Measurements from ENCODE around the gene B4GALT6. TPM values are rescaled to one million over a fixed set of nuclear protein-coding genes. Genes with fewer than 3 reads are reported as not detected.
A peak's percentile ranks its signal among the peaks of the same experiment; 100 is the strongest.

B4GALT6 gene
- total and polyA plus RNA-seq, 2 of the 13 experiments (the other 11 are each of a cell fraction or from before 2014, with no cell fraction given): 1.9 to 3.3 TPM

DNA sequence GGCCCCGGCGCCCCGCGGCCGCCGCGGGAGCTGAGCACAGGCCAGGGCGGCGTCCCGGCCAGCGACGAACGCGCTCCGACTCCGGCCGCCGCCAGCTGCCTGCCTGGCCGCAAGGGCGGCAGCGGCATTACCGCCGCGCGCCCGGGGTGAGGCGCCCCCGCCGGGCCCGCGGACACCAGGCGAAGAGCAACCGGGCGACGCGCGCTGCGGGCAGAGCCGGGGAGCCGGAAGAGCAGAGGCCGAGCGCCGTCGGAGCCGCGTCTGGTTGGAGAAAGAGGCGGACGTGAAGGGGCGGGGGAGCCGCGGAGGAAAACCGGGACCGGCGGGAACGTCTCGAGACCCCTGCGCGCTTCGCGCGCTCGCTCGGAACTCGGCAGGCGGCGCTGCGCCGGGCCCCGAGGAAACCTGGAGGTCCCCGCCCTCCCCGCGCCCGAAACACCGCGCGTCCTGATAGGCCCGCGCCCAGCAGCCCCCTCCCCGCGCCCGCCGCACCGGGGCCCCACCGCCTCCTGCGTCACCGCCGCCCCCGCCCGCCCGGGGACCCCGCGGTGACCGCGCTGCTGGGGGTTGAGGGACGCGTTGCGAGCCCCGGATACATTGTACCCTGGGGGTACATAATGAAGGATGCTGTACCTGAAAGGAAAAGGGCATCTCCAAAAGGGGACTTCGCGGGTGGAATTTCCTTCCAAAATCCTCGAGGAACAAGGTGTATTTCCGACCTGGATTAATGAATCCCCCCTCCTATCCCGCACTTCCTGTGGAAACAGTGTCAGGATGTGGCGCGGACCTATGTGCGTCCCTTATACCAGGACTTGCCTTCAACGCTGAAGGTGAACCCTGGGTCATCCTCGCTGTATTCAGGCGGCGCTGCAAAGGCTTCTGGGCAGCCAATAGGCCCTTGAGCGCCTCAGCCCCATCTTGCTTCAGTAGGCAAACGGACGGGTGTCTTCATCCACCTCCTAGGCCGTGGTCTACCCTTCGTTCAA lies 1.0 kb upstream of the B4GALT6 start (continued):
- TF ChIP-seq CEBPB (IDR thresholded peaks at IDR 0.05; ENCODE audit: borderline replicate concordance, low read depth, low read length) (no peak), NR1H2 (CRISPR knock-in tag; IDR thresholded peaks at IDR 0.05; ENCODE audit: borderline replicate concordance, low read depth) (no peak), ZNF501 (CRISPR knock-in tag; IDR thresholded peaks at IDR 0.05) (0 out of 2 replicates have a peak, but pooled peaks have one; percentile 58), ZNF781 (CRISPR knock-in tag; IDR thresholded peaks at IDR 0.05; ENCODE audit: borderline replicate concordance, not compliant biosample characterization) (no peak), PHF8 (CRISPR knock-in tag; IDR thresholded peaks at IDR 0.05) (peak; percentile 63; the same call in 1 of the 2 replicates), YEATS4 (CRISPR knock-in tag; IDR thresholded peaks at IDR 0.05; ENCODE audit: borderline replicate concordance) (peak; percentile 60; the same call in 1 of the 2 replicates), ZNF331 (CRISPR knock-in tag; IDR thresholded peaks at IDR 0.05) (no peak), ZNF3 (CRISPR knock-in tag; IDR thresholded peaks at IDR 0.05) (no peak), ZNF75D (CRISPR knock-in tag; IDR thresholded peaks at IDR 0.05; ENCODE audit: borderline replicate concordance) (no peak), FOXA1 (IDR thresholded peaks at IDR 0.05) (no peak), FOXA1 (CRISPR knock-in tag; IDR thresholded peaks at IDR 0.05) (no peak), SMAD9 (CRISPR knock-in tag; IDR thresholded peaks at IDR 0.05) (no peak), ZBTB38 (CRISPR knock-in tag; IDR thresholded peaks at IDR 0.05) (0 out of 2 replicates have a peak, but pooled peaks have one; percentile 46), HNRNPLL (IDR thresholded peaks at IDR 0.05; ENCODE audit: low read depth, low read length, poor library complexity, severe bottlenecking) (peak; percentile 76), JUND (CRISPR knock-in tag; IDR thresholded peaks at IDR 0.05) (no peak), ZNF546 (CRISPR knock-in tag; conservative IDR thresholded peaks at IDR 0.05) (no peak), STAT5B (CRISPR knock-in tag; IDR thresholded peaks at IDR 0.05) (no peak), MED8 (CRISPR knock-in tag; IDR thresholded peaks at IDR 0.05; ENCODE audit: insufficient replicate concordance) (no peak), SRF (IDR thresholded peaks at IDR 0.05; ENCODE audit: low read depth, low read length) (no peak), HBP1 (CRISPR knock-in tag; IDR thresholded peaks at IDR 0.05; ENCODE audit: low read depth) (no peak), ZNF550 (CRISPR knock-in tag; IDR thresholded peaks at IDR 0.05; ENCODE audit: borderline replicate concordance) (no peak), ZFP37 (CRISPR knock-in tag; IDR thresholded peaks at IDR 0.05; ENCODE audit: borderline replicate concordance) (no peak), ZNF598 (CRISPR knock-in tag; IDR thresholded peaks at IDR 0.05; ENCODE audit: borderline replicate concordance) (no peak)
- TF ChIP-seq, protein P1, sequence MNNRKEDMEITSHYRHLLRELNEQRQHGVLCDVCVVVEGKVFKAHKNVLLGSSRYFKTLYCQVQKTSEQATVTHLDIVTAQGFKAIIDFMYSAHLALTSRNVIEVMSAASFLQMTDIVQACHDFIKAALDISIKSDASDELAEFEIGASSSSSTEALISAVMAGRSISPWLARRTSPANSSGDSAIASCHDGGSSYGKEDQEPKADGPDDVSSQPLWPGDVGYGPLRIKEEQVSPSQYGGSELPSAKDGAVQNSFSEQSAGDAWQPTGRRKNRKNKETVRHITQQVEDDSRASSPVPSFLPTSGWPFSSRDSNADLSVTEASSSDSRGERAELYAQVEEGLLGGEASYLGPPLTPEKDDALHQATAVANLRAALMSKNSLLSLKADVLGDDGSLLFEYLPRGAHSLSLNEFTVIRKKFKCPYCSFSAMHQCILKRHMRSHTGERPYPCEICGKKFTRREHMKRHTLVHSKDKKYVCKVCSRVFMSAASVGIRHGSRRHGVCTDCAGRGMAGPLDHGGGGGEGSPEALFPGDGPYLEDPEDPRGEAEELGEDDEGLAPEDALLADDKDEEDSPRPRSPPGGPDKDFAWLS (CRISPR knock-in tag; IDR thresholded peaks at IDR 0.05; ENCODE audit: borderline replicate concordance): no peak

Data from HepG2 (cell line).